Activated CD8-positive, alpha-beta memory T cell treated with anti-CD3 and anti-CD28 coated beads for 1 hour (primary cell): ENCODE measurements around the gene SLC9A6.

Experiments
- DNase-seq, 2 donors: peaks; one replicate each; pipeline ENCODE4 v3.0.0-alpha.2; 2020; ENCODE audit warnings: low read depth in 1 of 2; ENCODE audit errors: extremely low read depth in 1 of 2

The SLC9A6 gene

DNA sequence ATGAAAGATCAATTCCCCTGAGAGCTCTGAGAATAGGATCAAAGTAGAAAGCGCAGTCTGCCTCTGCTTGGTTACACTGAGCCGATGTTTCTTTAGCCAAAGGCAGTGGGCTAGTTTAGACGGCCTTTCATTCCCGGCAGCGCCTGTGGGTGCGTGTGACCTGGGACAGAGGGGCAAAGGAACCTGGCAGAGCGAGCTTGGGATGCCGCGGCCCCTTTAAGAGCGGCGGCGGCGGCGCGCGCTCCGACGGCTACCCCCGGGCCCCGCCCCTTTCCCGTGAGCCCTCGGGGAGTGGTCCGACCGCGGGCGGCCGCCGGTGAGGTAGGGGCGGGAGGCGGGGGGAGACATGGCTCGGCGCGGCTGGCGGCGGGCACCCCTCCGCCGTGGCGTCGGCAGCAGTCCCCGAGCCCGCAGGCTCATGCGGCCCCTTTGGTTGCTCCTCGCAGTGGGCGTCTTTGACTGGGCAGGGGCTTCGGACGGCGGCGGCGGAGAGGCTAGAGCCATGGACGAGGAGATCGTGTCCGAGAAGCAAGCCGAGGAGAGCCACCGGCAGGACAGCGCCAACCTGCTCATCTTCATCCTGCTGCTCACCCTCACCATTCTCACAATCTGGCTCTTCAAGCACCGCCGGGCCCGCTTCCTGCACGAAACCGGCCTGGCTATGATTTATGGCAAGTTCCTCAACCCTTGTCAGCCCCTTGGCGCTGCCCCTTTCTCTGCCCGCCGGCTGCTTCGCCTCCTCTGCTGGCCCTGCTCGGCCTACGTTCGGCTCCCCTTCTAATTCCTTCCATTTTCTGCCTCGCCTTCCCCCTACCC, at the start of gene SLC9A6:
TSS of gene SLC9A6 (plus strand) at position 279 of the 816 bp plus-strand sequence. CDS start at position 503, 224 bp downstream.
- DNase-seq: peak in 1 of 2 donors; percentile 52

DNA sequence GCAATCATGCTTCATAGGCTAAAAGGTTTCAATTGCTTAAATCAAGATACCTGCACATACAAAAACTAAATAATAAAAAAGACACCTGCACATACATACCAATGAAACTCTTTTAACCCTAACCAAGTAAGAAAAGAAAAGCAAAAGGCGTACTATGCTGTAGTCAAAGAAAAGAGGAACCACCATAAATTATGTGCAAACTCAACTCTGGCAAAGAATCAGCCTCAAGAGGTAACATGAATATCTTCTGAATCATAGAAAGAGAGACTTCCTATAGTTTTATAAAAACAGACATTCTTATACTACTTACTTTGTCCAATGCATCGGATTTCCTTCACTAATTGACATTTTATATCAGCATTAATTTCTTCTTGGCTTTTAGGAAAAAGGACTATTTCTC, 40.7 kb upstream of the SLC9A6 start:
- DNase-seq: no peak

DNA sequence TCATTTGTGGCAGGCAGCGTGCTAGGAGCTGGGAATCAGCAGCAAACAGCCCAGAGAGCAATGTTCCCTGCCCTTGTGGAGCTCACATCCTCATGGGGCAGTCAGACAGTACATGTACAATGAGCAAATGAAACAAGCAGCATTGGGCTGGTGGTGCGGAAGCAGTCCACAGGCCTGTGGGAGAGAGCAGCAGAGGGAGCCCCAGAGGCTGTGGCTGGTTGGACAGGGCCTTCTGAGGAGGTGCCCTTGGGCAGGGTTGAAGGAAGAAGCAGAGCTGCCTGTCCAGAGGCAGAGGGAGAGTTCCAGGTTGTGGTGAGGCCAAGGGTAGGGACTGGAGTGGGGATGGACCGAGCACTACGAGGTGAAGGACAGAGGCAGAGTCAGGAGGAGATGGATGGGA, 33.9 kb upstream of the SLC9A6 start:
- DNase-seq: no peak

DNA sequence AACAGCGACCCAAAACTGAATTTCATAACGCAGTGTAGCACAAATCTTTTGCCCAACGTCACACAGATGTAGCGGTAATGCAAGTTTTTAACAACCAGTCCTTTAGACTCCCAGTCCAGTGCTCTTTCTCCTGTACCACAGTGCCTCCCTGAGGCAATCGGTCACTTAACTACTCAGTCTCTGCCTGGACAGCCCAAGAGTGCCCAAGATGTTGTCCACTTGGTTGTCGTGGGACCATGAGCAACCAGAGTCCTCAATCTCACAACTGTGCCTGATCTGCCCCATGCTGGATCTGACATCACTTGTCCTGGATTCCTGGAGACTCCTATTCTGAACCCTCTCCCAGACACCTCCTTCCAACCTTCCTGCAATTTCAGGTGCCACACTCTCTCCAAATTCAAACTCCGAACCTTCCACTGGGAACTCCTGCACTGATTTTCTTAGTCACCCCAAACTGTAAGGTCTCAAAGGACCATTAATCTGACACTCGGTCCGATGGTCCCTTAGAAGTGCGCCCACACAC, 12.1 kb upstream of the SLC9A6 start:
- no peak for DNase-seq

DNA sequence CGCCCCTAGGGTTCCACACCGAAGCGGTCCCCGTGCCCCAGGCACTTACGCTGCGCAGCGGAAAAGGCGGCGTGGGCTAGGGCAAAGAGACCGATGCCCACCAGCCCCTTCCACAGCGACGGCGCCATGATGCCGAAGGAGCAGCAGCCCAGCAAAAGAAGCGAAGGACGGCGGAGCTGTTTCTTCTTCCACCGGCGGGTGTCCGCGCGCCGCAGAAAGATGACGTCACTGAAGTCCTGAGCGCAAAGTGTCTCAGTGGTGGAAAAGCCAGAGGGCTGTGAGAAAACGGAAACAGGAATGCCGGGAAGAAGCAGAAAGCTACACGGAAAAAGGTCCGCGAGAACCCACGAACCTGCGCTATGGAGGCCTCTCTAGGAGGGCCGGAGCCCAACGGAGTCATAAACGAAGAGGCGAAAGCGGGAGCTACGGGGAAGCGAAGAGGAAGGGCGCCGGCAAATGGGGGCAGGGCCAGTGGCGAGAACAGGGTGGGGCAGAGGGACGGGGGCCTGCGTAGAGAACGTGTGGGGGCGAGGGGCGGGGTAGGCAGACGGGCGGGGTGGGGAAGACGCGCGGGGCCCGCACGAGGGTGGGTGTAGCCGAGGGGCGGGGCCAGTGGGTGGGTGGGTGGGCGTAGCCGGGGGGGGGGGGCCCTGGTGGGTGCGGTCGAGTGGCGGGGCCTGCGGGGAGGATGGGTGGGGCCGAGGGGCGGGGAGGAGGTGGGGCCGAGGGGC, 11.5 kb upstream of the SLC9A6 start, which contains the start of gene MMGT1:
TSS of gene MMGT1 (minus strand) at position 441 of the 731 bp plus-strand sequence. CDS start at position 128, 313 bp downstream.
- peak; percentile 54 to 65 for DNase-seq

DNA sequence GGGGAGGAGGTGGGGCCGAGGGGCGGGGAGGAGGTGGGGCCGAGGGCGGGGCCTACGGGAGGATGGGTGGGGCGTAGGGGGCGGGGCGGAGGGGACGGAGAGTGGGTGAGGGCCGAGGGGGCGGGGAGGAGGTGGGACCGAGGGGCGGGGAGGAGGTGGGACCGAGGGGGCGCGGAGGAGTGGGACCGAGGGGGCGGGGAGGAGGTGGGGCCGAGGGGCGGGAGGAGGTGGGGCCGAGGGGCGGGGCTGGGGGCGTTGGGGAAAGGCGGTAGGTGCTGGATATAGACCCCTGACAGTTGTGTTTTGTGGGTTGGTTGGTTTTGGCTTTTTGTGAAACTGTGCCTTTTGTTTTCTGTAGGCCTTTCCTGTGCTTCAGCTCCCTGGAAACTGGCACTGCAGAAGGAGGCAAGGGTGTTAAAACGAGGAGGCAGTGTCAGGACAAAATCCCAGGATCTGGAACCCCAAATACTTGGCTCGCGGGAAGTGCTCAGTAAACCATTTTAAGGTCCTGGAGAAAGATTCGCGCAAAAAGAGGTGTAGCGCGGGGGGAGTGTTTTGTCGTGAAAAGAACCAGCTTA, 10.9 kb upstream of the SLC9A6 start:
- peak; percentile 61 for DNase-seq

DNA sequence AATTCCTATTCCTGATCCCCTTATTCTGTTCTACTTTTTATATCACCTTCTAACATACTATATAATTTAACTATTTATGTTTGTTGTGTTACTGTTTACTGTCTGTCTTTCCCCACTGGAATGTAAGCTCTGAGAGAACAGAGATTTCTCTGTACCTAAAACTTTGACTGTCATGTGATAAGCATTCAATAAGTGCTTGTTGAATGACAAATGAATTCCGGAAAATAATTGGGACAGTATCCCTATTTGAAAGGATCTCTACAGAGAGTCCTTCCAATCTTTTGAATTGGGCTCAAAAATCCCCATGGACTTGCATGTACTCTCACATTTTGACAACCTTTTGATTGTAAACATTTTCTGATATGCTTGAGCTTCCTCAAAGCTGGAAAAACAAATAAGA, 9.8 kb upstream of the SLC9A6 start:
- DNase-seq: no peak

DNA sequence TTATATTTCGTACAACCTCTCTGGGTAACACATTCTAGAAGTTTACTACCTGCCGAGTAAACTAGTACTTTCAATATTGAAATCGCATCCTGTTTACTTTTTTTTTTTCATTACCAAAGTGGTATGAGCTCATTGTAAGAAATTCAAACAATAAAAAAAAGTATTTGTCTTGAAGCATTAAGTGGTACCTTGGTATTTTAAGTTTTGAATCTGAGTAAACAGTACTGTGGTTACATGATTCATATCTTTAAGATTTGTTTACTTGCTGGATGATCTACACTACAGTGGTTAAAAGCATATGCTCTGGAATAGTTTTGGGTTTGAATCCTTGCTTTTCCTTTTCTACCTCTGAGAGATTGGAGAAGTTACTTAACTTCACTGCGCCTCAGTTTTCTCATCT, 7.6 kb upstream of the SLC9A6 start:
- no peak for DNase-seq

DNA sequence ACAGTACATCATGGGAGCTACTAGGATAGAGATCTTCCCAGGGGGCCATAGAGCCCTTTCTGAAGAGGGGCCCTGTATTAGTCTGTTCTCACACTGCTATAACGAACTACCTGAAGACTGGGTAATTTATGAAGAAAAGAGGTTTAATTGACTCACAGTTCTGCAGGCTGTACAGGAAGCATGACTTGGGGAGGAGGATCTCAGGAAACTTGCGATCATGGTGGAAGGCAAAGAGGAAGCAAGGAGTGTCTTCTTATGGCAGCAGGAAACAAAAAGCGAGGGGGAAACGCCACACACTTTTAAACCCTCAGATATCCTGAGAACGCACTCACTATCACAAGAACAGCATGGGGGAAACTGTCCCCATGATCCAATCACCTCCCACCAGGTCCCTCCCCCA, 4.2 kb upstream of the SLC9A6 start:
- no peak for DNase-seq

DNA sequence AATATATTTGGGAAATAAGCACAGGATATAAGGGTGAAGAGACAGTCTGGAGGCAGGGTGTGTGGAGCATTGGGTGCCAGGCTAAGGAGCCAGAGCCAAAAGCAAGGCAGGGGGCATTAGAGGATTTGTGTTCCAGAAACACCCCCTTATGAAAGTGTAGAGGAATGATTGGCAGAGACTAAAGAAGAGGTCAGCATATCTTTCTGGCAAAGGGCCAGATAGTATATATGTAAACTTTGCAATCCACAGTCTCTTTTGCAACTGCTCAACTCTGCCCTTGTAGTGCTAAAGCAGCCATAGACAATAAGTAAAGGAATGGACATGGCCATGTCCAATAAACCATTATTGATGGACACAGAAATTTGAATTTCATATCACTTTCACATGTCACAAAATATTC, 3.6 kb upstream of the SLC9A6 start:
- no peak for DNase-seq

DNA sequence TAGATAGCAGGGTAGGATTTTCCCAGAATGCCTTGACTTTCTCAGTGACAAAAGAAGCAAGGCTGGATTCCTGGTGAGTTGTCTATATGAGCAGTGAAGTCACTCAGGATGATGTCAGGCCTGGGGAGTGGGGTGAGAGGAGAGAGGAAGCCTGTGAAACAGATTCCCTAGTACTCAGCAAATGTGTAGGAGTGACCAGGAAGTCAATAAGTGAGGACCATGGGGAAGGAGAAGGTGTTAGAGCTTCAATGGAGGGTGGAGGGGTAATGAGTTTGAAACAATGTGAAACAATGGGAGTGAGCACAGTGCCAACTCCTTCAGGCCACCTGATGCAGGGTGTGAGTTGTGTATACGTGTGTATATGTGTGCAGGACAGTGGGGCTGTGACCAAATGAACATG, 2.4 kb upstream of the SLC9A6 start:
- no peak for DNase-seq

DNA sequence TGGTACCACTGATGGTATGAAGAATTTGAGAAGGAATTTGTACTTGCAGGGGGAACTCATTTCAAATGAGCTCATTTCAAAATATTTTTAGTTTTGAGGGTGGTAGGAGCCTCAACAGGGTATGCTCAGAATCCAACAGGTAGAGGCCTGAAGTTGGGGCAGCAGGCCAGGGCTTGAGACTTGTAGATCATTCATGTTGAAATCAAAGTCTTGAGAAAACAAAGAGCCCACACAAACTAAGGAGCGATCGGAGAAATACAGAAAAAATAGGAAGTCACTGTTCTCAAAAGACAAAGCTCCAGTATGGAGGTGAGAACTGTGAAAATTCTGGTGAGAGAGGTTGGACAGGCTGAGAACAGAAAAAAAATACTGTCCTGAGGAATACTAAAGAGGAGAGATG, 979 bp upstream of the SLC9A6 start:
- no peak for DNase-seq

DNA sequence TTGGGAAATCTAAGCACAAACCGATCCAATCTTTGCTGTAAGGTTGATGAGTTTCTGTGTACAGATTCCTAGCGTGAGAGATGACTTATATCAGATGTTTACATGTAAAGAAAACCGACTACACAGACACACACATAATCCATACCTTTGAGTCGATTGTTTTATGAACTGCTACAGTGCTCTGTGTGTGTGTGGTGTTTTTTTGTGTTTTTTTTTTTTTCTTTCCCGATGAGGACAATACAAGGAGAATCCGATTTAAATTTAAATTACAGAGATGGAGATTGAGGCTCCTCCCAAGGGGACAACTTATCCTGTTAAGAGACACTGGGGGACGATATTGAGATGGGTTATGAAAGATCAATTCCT, 461 bp upstream of the SLC9A6 start:
- DNase-seq: no peak

DNA sequence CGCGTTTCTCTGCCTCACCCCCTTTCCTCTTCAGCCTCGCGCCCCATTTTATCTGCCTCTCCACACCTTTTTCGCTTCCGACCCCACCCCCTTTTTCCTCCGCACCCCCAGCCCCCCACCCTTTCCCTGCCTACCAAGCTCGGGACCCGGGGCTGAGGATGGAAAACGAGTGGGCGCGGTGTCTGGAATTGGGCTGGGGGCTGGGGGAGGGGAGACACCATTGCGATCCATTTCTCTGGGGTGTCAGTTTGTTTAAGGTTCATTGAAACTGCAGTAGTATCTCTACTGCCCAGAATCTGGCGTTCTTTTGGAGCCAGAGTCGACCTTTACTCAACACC, 707 bp downstream of the SLC9A6 start:
- no peak for DNase-seq

DNA sequence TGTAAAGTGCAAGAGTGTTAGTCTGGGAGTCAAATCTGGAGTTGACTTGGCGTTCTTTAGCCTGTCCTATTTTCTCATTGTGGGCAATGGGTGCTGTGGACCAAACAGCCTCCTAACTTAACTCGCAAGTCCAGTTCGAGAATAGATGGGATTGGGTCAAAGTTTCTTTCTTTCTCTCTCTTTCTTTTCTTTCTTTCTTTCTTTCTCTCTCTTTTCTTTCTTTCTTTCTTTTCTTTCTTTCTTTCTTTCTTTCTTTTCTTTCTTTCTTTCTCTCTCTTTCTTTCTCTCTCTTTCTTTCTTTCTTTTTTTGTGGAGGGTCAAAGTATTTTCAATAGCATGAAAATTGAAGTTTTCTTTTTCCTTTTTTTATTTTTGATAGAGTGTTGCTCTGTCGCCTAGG, 3.0 kb downstream of the SLC9A6 start:
- DNase-seq: no peak

DNA sequence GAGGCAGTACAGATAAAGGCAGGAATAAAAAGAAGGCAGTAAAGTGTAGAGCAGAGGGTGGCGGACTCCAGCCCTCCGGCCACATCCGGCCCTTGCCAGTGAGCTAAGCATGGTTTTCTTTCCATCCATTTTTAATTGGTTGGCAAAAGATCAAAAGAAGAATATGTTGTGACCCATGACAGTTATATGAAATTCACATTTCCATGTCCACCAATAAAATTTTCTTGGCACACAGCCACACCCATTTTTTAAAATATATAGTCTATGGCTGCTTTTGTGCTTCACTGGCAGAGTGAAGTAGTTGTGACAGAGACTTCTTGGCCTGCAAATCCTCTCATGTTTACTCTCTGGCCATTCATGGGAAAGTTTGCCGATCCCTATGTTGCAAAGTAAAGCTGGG, 29.8 kb downstream of the SLC9A6 start:
- no peak for DNase-seq

DNA sequence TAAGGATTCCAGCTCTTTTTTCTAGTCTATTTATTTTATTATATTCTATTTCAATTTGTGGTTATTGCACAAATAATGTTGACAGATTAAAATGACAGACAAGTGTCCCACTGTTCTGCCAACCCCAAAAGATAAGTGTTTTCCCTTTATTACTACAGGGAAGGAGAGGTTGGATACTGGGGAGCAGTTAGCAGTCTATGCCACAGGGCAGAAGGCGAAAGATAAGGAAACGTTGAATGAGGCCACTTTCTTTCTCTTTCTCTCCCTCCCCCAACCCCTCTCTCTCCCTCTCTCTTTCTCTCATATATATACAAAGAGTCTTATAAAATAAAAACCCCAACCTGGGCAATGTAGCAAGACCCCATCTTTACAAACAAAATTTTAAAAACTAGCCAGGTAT, 31.6 kb downstream of the SLC9A6 start:
- no peak for DNase-seq

DNA sequence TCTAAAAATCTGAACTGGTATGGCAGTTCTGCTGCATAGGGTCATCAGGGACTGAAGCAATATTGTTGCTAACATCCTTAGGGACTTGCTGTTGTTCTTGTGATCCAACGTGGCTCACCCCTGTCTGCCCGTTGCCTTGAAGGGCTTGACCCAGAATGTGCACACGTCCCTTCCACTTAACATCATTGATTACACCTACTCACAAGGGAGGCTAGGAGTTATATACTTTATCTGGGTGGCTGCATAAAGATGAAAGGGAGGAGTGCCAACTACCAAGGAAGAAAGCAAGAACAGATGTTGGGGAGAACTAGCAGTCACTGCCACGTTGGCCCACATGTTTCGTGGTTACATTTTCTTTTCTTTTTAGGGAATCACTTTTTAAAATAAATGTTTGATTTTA, 34.0 kb downstream of the SLC9A6 start:
- DNase-seq: no peak

DNA sequence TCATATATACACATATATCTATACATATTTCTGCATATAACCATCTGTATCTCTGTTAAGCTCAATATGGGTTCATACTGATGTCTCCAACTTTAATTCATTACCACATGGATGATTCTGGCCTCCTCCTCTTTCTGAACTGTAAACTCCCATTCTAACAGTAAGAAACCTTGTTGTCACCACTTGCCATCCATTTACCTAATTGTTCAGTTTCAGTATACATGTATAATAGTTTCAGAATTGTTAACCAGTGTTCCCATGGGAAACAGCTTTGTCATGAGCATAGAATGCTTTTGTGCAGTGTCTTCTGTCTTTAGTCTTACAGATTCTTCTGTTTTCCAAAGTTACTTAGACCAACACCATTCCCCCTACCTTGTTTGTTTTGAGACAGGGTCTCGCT, 35.9 kb downstream of the SLC9A6 start:
- no peak for DNase-seq

DNA sequence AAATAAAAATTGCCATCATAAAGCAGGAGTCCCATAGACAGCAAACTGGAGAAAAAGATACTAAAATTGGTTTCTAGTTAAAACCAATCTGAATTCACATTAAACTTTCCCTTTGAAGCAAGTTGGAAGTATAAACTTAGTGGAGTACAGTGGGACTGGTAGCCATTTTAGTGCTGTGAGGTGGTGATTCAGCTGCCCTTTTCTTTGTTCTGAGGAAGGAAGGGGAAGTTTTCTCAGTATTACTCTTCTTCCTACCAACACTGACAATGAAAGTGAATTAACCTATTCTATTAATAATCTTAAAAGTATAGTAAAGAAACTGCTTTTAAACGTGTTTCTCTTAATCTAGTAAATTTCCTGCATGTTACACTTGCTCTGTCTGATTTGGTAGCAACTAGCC, 36.7 kb downstream of the SLC9A6 start:
- DNase-seq: no peak

DNA sequence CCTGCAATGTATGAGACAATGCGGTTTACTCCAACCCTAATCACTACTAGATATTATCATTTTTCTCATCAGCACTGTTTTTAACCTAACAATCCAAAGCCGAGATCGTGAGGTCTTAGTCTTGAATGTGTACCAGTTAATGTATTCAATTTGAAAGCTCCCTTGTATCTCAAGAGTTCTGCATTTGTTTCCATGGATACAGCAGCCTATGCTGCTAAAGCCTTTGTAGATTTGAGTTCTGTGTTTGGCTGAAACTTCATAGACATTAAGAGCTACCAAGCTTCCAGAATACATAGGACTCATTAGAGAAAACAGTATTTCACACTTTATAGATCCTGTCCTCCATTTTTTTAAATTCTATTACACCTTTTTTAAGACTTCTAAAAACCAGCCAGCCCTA, 39.9 kb downstream of the SLC9A6 start:
- DNase-seq: no peak
